K562 (cell line): ENCODE data around the gene SPARC. TPM values are rescaled to one million over a fixed set of nuclear protein-coding genes. Genes with fewer than 3 reads are reported as not detected.

Source experiments
- ATAC-seq: fragments of 200-7000 bp; cut with Tn5 transposase; 3 replicates; pipeline ENCODE4 v1.9.1; 2020; ENCODE audit warnings: moderate library complexity
- BruUV-seq: library from RNA; stranded (reverse); fragments of 400-500 nt; replicated peaks from 2 replicates; lab custom pipeline; 2021; lab: Mats Ljungman, UMichigan
- CTCF ChIA-PET: fragments of 300-600 bp; formaldehyde crosslinking; extraction: SDS; loops from one replicate; lab custom pipeline; 2021; ENCODE audit warnings: low intra/inter-chr PET ratio; lab: Yijun Ruan, JAX
- POLR2A ChIA-PET: fragments of 300-600, 350-650 bp; sonication (Branson Sonifier 250); formaldehyde crosslinking; extraction: SDS; loops from one replicate; lab custom pipeline; 2021; ENCODE audit warnings: antibody characterized with exemption, inconsistent platforms; lab: Yijun Ruan, JAX
- DNase-seq, 4 experiments: peaks; one replicate each; pipeline versions ENCODE4 v3.0.0 to v3.0.0-alpha.2; 2011 to 2018; ENCODE audit warnings: low spot score in 3 of 4, mixed read lengths in 3 of 4; ENCODE audit errors: extremely low read depth in 1 of 4
- FAIRE-seq: peaks from 2 replicates; lab custom pipeline; 2011; peaks lifted over from hg19 to GRCh38; lab: Jason Lieb, UNC
- H2AFZ ChIP-seq: 2 replicates; pipeline ENCODE4 v1.6.0; 2011; ENCODE audit warnings: low read depth, low read length, control low read depth, inconsistent platforms
- H3K27ac ChIP-seq: fragments of 200-600 bp; 3 replicates; pipeline ENCODE4 v1.8.0; 2011; ENCODE audit warnings: low read depth, mild to moderate bottlenecking, control low read depth, inconsistent platforms, low read length, moderate library complexity, mixed read lengths; ENCODE audit errors: extremely low read depth
- H3K27me3 ChIP-seq, 2 experiments: fragments of 300-600 bp in 1 of 2; 2 replicates in 1 of 2; 3 replicates in 1 of 2; pipeline versions ENCODE4 v1.6.0 to v1.8.0; 2011; ENCODE audit warnings: inconsistent platforms in 2 of 2, low read length in 2 of 2, mild to moderate bottlenecking in 1 of 2, mixed read lengths in 1 of 2, moderate library complexity in 1 of 2; ENCODE audit not compliant: control insufficient read depth in 2 of 2, insufficient read depth in 2 of 2
- H3K36me3 ChIP-seq: fragments of 300-600 bp; 3 replicates; pipeline ENCODE4 v1.8.0; 2011; ENCODE audit warnings: mild to moderate bottlenecking, low read length, inconsistent platforms; ENCODE audit not compliant: control insufficient read depth, insufficient read depth
- H3K4me1 ChIP-seq, 2 experiments: fragments of 200-600 bp in 1 of 2; replicated peaks in 1 of 2; 2 replicates in 1 of 2; 3 replicates in 1 of 2; pipeline versions ENCODE4 v1.5.1 to v1.8.0; 2011; ENCODE audit warnings: inconsistent platforms in 2 of 2, low read length in 2 of 2, mild to moderate bottlenecking in 1 of 2, mixed read lengths in 1 of 2, moderate library complexity in 1 of 2; ENCODE audit not compliant: control insufficient read depth in 2 of 2, insufficient read depth in 2 of 2
- H3K4me2 ChIP-seq: 2 replicates; pipeline ENCODE4 v1.6.1; 2011; ENCODE audit warnings: low read length, control low read depth, inconsistent platforms, mixed read lengths; ENCODE audit not compliant: insufficient read depth
- H3K4me3 ChIP-seq: fragments of 200-600 bp; sonication (generic), shearing (Covaris generic); 2 replicates; pipeline ENCODE4 v1.5.1; 2016; ENCODE audit warnings: control low read depth, inconsistent platforms
- H3K79me2 ChIP-seq: fragments of 200-600 bp; 3 replicates; pipeline ENCODE4 v1.8.0; 2011; ENCODE audit warnings: low read length, inconsistent platforms; ENCODE audit not compliant: control insufficient read depth, insufficient read depth
- H3K9ac ChIP-seq, 2 experiments: 2 replicates each; pipeline versions ENCODE4 v1.6.0 to v1.6.1; 2011; ENCODE audit warnings: low read depth in 2 of 2, low read length in 2 of 2, control low read depth in 1 of 2, inconsistent platforms in 1 of 2, mild to moderate bottlenecking in 1 of 2, mixed read lengths in 1 of 2; ENCODE audit not compliant: insufficient read depth in 1 of 2
- H3K9me1 ChIP-seq: one replicate; pipeline ENCODE4 v1.6.0; 2011; ENCODE audit warnings: inconsistent platforms, mild to moderate bottlenecking, low read length, moderate library complexity; ENCODE audit not compliant: control insufficient read depth, insufficient read depth
- H3K9me3 ChIP-seq: replicated peaks from 2 replicates; pipeline ENCODE4 v1.5.1; 2011; ENCODE audit warnings: low read depth, low read length, inconsistent platforms; ENCODE audit not compliant: control insufficient read depth, insufficient read depth
- H4K20me1 ChIP-seq: replicated peaks from 2 replicates; pipeline ENCODE4 v1.6.1; 2011; ENCODE audit warnings: low read length, inconsistent platforms, mixed read lengths; ENCODE audit not compliant: control insufficient read depth, insufficient read depth
- CREB1 ChIP-seq, 2 experiments: sonication (generic) in 1 of 2; formaldehyde crosslinking in 1 of 2; IDR thresholded peaks; 2 replicates each; pipeline versions ENCODE4 v1.6.1 to v1.8.0; 2012 to 2022; ENCODE audit warnings: inconsistent platforms in 1 of 2, mild to moderate bottlenecking in 1 of 2, missing genetic modification reagents in 1 of 2, moderate library complexity in 1 of 2
- MEIS2 ChIP-seq: fragments of 450-650 bp; IDR thresholded peaks from 2 replicates; pipeline ENCODE4 v1.6.1; 2014; ENCODE audit warnings: mild to moderate bottlenecking; ENCODE audit not compliant: partially characterized antibody
- ZNF311 ChIP-seq: fragments of 250-450 bp; sonication (Bioruptor Pico); IDR thresholded peaks from 2 replicates; pipeline ENCODE4 v1.4.0; 2020; ENCODE audit warnings: mild to moderate bottlenecking, moderate library complexity
- WGBS: fragments of 100-300 bp; shearing (Covaris generic); methylation state at CpG from one replicate; pipeline ENCODE4 v1.1.6; 2016; ENCODE audit warnings: low coverage, mixed read lengths; ENCODE audit not compliant: insufficient coverage; ENCODE audit errors: missing lambda C conversion rate; 5-methylcytosine and 5-hydroxymethylcytosine counted together
- in situ Hi-C: fragments of 300-500 bp; cut with MboI; formaldehyde crosslinking; loops from 4 replicates; pipeline ENCODE4 v1.15.0; 2018; ENCODE audit warnings: inconsistent platforms, mixed read lengths
- intact Hi-C: fragments of 100-400 bp; cut with micrococcal nuclease; formaldehyde crosslinking; loops from 2 replicates; pipeline ENCODE4 v1.14.2; 2022
- polyA plus RNA-seq, 8 experiments: library from polyadenylated mRNA; depleted of rRNA in 4 of 8; stranded (reverse) in 5 of 8; unstranded in 3 of 8; fragments of >200 nt; fragmentation: Nextera tagmentation in 2 of 8; fragmentation: Illumina TruSeq in 1 of 8; extraction: Ambion mirVana in 2 of 8; extraction: Trizol in 1 of 8; gene quantifications; 2 replicates each; pipeline versions ENCODE4 v1.2.1 to v1.2.3, GENCODE V29; 2011 to 2014; ENCODE audit warnings: inconsistent platforms in 1 of 8, missing spikeins in 1 of 8
- total RNA-seq, 7 experiments: library from RNA; depleted of rRNA in 6 of 7; stranded (reverse); fragments of >200 nt in 6 of 7; fragmentation: Illumina TruSeq in 2 of 7; extraction: Trizol in 2 of 7; gene quantifications; 2 replicates each; pipeline versions ENCODE4 v1.2.1 to v1.2.3, GENCODE V29; 2011 to 2021; ENCODE audit warnings: low replicate concordance in 1 of 7
- TF ChIP-seq, protein P1 (sequence below), 2 experiments: IDR thresholded peaks in 1 of 2; conservative IDR thresholded peaks in 1 of 2; 2 replicates each; pipeline ENCODE4 v1.6.1; 2016; ENCODE audit warnings: low read depth in 2 of 2, mild to moderate bottlenecking in 1 of 2, missing compliant biosample characterization in 1 of 2, missing genetic modification characterization in 1 of 2, moderate library complexity in 1 of 2
- TF ChIP-seq, protein P2 (sequence below): sonication (generic); formaldehyde crosslinking; IDR thresholded peaks from 2 replicates; pipeline ENCODE4 v1.8.0; 2022; ENCODE audit warnings: missing genetic modification reagents, mild to moderate bottlenecking, borderline replicate concordance

SPARC gene
- total and polyA plus RNA-seq, 9 of the 15 experiments (the other 6 are each of a cell fraction or from before 2014, with no cell fraction given) = 6.1 to 35.6 (median 12.2) TPM

DNA sequence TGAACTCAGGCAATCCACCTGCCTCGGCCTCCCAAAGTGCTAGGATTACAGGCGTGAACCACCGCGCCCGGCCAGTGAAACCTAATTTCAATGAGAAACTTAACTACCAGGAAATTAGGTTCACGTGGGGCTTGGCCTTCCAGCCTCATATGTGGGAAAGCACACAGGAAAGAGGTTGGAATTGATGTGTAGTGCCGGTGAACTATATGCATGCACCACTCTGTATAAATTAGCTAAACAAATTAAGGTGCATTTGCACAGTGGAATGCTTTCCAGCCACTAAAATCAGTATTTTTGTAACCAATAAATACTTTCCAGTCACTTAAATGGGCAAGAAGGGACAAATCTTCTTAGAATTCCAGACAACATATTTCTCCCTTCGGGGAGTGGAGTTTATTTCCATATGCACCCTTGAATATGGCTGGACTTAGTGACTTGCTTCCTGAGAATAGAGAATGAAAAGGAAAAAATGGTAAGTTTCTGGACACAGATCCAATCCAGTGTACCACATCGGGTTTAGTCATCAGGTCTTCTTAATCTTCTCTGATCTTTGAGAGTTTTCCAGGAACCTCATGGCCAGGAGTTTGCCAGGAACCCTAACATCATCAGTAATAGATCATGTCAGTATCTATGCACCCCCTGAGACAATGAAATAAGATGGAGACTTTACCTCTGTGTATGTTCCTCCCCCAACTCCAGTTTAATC lies 46.8 kb upstream of the SPARC start:
- no TSS peak for BruUV-seq
- in situ Hi-C loops (no loop called here), intact Hi-C loops (no loop called here)
- Histone ChIP-seq H3K9ac (no peak overlapping the region), H3K27me3 (no peaks in the 10 kb centered on the region), H4K20me1 (no peaks in the 10 kb centered on the region), H3K79me2 (no peaks in the 10 kb centered on the region), H3K4me3 (no peak overlapping the region), H3K9me3 (no peaks in the 10 kb centered on the region), H2AFZ (no peak overlapping the region), H3K4me2 (no peak overlapping the region), H3K27ac (no peak overlapping the region), H3K4me1 (no peaks in the 10 kb centered on the region; a peak in 1 of 5 replicates), H3K36me3 (no peaks in the 10 kb centered on the region), H3K9me1 (no peaks in the 10 kb centered on the region)
- FAIRE-seq = no peak
- CTCF ChIA-PET = no interaction called here
- TF ChIP-seq, protein P1, sequence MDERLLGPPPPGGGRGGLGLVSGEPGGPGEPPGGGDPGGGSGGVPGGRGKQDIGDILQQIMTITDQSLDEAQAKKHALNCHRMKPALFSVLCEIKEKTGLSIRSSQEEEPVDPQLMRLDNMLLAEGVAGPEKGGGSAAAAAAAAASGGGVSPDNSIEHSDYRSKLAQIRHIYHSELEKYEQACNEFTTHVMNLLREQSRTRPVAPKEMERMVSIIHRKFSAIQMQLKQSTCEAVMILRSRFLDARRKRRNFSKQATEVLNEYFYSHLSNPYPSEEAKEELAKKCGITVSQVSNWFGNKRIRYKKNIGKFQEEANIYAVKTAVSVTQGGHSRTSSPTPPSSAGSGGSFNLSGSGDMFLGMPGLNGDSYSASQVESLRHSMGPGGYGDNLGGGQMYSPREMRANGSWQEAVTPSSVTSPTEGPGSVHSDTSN (CRISPR knock-in tag; IDR thresholded peaks at IDR 0.05; ENCODE audit: low read depth) = no peak
- TF ChIP-seq, protein P1 (tag; conservative IDR thresholded peaks at IDR 0.05; ENCODE audit: low read depth) = peak; percentile 38; the same call in 1 of the 2 replicates
- TF ChIP-seq MEIS2 (peak; percentile 76), ZNF311 (no peak), CREB1 (IDR thresholded peaks at IDR 0.05) (no peak), CREB1 (CRISPR knock-in tag; IDR thresholded peaks at IDR 0.05) (no peak)
- TF ChIP-seq, protein P2, sequence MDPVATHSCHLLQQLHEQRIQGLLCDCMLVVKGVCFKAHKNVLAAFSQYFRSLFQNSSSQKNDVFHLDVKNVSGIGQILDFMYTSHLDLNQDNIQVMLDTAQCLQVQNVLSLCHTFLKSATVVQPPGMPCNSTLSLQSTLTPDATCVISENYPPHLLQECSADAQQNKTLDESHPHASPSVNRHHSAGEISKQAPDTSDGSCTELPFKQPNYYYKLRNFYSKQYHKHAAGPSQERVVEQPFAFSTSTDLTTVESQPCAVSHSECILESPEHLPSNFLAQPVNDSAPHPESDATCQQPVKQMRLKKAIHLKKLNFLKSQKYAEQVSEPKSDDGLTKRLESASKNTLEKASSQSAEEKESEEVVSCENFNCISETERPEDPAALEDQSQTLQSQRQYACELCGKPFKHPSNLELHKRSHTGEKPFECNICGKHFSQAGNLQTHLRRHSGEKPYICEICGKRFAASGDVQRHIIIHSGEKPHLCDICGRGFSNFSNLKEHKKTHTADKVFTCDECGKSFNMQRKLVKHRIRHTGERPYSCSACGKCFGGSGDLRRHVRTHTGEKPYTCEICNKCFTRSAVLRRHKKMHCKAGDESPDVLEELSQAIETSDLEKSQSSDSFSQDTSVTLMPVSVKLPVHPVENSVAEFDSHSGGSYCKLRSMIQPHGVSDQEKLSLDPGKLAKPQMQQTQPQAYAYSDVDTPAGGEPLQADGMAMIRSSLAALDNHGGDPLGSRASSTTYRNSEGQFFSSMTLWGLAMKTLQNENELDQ (CRISPR knock-in tag) = no peak
- no peak for ATAC-seq
- POLR2A ChIA-PET = no interaction called here
- 52% methylated on average over 9 of the region's 9 CpGs for WGBS
- DNase-seq = no peak
